ENCODE measurements around the gene PRRT2.
A peak's percentile ranks its signal among the peaks of the same experiment; 100 is the strongest.

The PRRT2 gene

GRCh38 chr16:29835926-29836325 is 23.9 kb downstream of the PRRT2 start:
- no peak for DNase-seq (ENCODE audit: low read depth)

GRCh38 chr16:29836623-29837022 is 24.6 kb downstream of the PRRT2 start:
- DNase-seq (ENCODE audit: low read depth): no peak

GRCh38 chr16:29837841-29838240 is 25.8 kb downstream of the PRRT2 start:
- DNase-seq (ENCODE audit: low read depth): no peak

- DNase-seq (ENCODE audit: low read depth): no peak
These were observed 27.8 kb downstream of the PRRT2 start for GRCh38 chr16:29839822-29840221.

- no peak for DNase-seq (ENCODE audit: low read depth)
These were observed 28.2 kb downstream of the PRRT2 start for GRCh38 chr16:29840240-29840639.

GRCh38 chr16:29841631-29842030 is 29.6 kb downstream of the PRRT2 start:
- no peak for DNase-seq (ENCODE audit: low read depth)

GRCh38 chr16:29842732-29843346 is 30.8 kb downstream of the PRRT2 start:
- no peak for DNase-seq (ENCODE audit: low read depth)

GRCh38 chr16:29843931-29844330 is 31.9 kb downstream of the PRRT2 start:
- DNase-seq (ENCODE audit: low read depth): no peak

GRCh38 chr16:29844575-29845331 is 32.8 kb downstream of the PRRT2 start:
- DNase-seq (ENCODE audit: low read depth): no peak

GRCh38 chr16:29845656-29846055 is 33.7 kb downstream of the PRRT2 start:
- DNase-seq (ENCODE audit: low read depth): no peak

GRCh38 chr16:29848420-29849297 is 36.7 kb downstream of the PRRT2 start:
- peak; percentile 68 for DNase-seq (ENCODE audit: low read depth)

GRCh38 chr16:29849505-29849904 is 37.5 kb downstream of the PRRT2 start:
- no peak for DNase-seq (ENCODE audit: low read depth)

GRCh38 chr16:29850998-29851397 is 39.0 kb downstream of the PRRT2 start:
- no peak for DNase-seq (ENCODE audit: low read depth)

GRCh38 chr16:29852654-29853053 is 40.7 kb downstream of the PRRT2 start:
- DNase-seq (ENCODE audit: low read depth): no peak

GRCh38 chr16:29854520-29855100 is 42.6 kb downstream of the PRRT2 start:
- DNase-seq (ENCODE audit: low read depth): no peak

- no peak for DNase-seq (ENCODE audit: low read depth)
These were observed 45.3 kb downstream of the PRRT2 start for GRCh38 chr16:29857133-29857760.

- DNase-seq (ENCODE audit: low read depth): no peak
These were observed 46.3 kb downstream of the PRRT2 start for GRCh38 chr16:29858149-29858849.

GRCh38 chr16:29858974-29859373 is 47.0 kb downstream of the PRRT2 start:
- DNase-seq (ENCODE audit: low read depth): no peak

GRCh38 chr16:29860218-29860617 is 48.2 kb downstream of the PRRT2 start:
- DNase-seq (ENCODE audit: low read depth): no peak

- no peak for DNase-seq (ENCODE audit: low read depth)
These were observed 50.4 kb downstream of the PRRT2 start for GRCh38 chr16:29862383-29862883.

Measured in stimulated activated CD8-positive, alpha-beta memory T cell treated with anti-CD3 and anti-CD28 coated beads, Interleukin-15, amount 100 ng/mL, for 1 hour (primary cell).